ENCODE results near the gene PDCD1.

DNA sequence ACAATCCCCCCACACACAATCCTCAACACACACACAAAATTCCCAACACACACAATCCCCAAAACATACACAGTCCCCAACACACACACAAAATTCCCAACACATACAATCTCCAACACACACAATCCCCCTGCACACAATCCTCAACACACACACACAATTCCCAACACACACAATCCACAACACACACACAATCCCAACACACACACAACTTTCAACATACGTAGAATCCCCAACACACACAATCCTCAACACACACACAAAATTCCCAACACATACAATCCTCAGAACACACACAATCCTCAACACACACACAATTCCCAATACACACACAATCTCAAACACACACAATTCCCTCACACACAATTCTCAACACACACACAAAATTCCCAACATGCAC lies 2.6 kb upstream of the PDCD1 start:
- TF ChIP-seq, protein P1, sequence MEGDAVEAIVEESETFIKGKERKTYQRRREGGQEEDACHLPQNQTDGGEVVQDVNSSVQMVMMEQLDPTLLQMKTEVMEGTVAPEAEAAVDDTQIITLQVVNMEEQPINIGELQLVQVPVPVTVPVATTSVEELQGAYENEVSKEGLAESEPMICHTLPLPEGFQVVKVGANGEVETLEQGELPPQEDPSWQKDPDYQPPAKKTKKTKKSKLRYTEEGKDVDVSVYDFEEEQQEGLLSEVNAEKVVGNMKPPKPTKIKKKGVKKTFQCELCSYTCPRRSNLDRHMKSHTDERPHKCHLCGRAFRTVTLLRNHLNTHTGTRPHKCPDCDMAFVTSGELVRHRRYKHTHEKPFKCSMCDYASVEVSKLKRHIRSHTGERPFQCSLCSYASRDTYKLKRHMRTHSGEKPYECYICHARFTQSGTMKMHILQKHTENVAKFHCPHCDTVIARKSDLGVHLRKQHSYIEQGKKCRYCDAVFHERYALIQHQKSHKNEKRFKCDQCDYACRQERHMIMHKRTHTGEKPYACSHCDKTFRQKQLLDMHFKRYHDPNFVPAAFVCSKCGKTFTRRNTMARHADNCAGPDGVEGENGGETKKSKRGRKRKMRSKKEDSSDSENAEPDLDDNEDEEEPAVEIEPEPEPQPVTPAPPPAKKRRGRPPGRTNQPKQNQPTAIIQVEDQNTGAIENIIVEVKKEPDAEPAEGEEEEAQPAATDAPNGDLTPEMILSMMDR (tag by site-specific recombination; IDR thresholded peaks at IDR 0.05), result no peak
- TF ChIP-seq ZNF670 (tag by site-specific recombination; IDR thresholded peaks at IDR 0.05; ENCODE audit: low read depth) (no peak), ZNF548 (tag by site-specific recombination; IDR thresholded peaks at IDR 0.05) (no peak), SP7 (tag by site-specific recombination; IDR thresholded peaks at IDR 0.05) (no peak), ZNF549 (tag by site-specific recombination; IDR thresholded peaks at IDR 0.05) (no peak)
- TF ChIP-seq, protein P2, sequence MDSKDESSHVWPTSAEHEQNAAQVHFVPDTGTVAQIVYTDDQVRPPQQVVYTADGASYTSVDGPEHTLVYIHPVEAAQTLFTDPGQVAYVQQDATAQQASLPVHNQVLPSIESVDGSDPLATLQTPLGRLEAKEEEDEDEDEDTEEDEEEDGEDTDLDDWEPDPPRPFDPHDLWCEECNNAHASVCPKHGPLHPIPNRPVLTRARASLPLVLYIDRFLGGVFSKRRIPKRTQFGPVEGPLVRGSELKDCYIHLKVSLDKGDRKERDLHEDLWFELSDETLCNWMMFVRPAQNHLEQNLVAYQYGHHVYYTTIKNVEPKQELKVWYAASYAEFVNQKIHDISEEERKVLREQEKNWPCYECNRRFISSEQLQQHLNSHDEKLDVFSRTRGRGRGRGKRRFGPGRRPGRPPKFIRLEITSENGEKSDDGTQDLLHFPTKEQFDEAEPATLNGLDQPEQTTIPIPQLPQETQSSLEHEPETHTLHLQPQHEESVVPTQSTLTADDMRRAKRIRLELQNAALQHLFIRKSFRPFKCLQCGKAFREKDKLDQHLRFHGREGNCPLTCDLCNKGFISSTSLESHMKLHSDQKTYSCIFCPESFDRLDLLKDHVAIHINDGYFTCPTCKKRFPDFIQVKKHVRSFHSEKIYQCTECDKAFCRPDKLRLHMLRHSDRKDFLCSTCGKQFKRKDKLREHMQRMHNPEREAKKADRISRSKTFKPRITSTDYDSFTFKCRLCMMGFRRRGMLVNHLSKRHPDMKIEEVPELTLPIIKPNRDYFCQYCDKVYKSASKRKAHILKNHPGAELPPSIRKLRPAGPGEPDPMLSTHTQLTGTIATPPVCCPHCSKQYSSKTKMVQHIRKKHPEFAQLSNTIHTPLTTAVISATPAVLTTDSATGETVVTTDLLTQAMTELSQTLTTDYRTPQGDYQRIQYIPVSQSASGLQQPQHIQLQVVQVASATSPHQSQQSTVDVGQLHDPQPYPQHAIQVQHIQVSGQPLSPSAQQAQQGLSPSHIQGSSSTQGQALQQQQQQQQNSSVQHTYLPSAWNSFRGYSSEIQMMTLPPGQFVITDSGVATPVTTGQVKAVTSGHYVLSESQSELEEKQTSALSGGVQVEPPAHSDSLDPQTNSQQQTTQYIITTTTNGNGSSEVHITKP (tag by site-specific recombination; IDR thresholded peaks at IDR 0.05), result no peak
- TF ChIP-seq, protein P3, sequence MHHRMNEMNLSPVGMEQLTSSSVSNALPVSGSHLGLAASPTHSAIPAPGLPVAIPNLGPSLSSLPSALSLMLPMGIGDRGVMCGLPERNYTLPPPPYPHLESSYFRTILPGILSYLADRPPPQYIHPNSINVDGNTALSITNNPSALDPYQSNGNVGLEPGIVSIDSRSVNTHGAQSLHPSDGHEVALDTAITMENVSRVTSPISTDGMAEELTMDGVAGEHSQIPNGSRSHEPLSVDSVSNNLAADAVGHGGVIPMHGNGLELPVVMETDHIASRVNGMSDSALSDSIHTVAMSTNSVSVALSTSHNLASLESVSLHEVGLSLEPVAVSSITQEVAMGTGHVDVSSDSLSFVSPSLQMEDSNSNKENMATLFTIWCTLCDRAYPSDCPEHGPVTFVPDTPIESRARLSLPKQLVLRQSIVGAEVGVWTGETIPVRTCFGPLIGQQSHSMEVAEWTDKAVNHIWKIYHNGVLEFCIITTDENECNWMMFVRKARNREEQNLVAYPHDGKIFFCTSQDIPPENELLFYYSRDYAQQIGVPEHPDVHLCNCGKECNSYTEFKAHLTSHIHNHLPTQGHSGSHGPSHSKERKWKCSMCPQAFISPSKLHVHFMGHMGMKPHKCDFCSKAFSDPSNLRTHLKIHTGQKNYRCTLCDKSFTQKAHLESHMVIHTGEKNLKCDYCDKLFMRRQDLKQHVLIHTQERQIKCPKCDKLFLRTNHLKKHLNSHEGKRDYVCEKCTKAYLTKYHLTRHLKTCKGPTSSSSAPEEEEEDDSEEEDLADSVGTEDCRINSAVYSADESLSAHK (tag by site-specific recombination; IDR thresholded peaks at IDR 0.05), result no peak

All from HEK293 (cell line).